Right atrium auricular region (tissue), 2 donors: ENCODE data around the gene SLC9A9. TPM values are rescaled to one million over a fixed set of nuclear protein-coding genes. Genes with fewer than 3 reads are reported as not detected.

Source experiments
- DNase-seq: peaks from one replicate; pipeline ENCODE4 v3.0.0-alpha.2; 2019; ENCODE audit warnings: low spot score
- H3K27ac ChIP-seq, 2 donors: fragments of 200-600 bp; sonication (generic); 1 replicate in 1 of 2; 2 replicates in 1 of 2; pipeline ENCODE4 v1.5.1; 2016 to 2019
- H3K27me3 ChIP-seq, 2 donors: fragments of 200-600 bp; sonication (generic); one replicate each; pipeline versions ENCODE4 v1.5.1 to v1.6.0; 2017 to 2019
- H3K36me3 ChIP-seq: fragments of 200-600 bp; sonication (generic); one replicate; pipeline ENCODE4 v1.5.1; 2016
- H3K4me1 ChIP-seq, 2 donors: fragments of 200-600 bp; sonication (generic); one replicate each; pipeline versions ENCODE4 v1.5.1 to v1.6.0; 2017 to 2019
- H3K4me3 ChIP-seq, 2 donors: fragments of 200-600 bp; sonication (generic); 1 replicate in 1 of 2; 2 replicates in 1 of 2; pipeline ENCODE4 v1.5.1; 2017 to 2019; ENCODE audit warnings: mild to moderate bottlenecking in 1 of 2, moderate library complexity in 1 of 2
- H3K9me3 ChIP-seq, 2 donors: fragments of 200-600 bp; sonication (generic); one replicate each; pipeline ENCODE4 v1.5.1; 2019
- total RNA-seq, 2 donors: library from RNA; depleted of rRNA; stranded (reverse); fragments of >200 nt; gene quantifications; one replicate each; pipeline ENCODE4 v1.1.0, GENCODE V29; 2016
- TF ChIP-seq, protein P1 (sequence below), 2 donors: fragments of 200-600 bp; sonication (generic); IDR thresholded peaks; one replicate each; pipeline ENCODE4 v1.5.1; 2019; ENCODE audit warnings: antibody characterized with exemption in 2 of 2

SLC9A9 gene
- total RNA-seq, 2 donors from 2014 or later = 3.1 to 4.2 TPM

DNA sequence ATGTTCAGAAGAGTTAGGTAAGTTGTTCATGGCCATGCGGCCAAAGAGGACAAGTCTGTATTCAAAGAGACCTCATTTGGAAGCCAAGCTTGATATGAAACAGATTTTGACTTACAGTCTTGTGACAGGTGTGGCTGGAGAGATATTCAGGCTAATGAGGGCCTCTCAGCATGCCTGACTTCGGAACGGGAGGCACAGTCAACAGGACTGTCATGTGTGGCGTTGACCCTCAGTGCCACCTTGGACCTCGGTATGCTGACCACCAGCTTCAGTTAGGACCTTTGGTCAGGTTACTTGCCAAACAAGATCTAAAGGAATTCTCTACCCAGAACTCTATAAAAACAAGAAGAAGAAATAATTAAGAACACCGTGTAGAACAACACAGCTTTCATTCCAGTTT is 604.6 kb downstream of the SLC9A9 start:
- H3K4me1 ChIP-seq = no peaks in the 10 kb centered on the region
- H3K9me3 ChIP-seq = no peaks in the 10 kb centered on the region
- H3K4me3 ChIP-seq = no peak overlapping the region
- TF ChIP-seq, protein P1, sequence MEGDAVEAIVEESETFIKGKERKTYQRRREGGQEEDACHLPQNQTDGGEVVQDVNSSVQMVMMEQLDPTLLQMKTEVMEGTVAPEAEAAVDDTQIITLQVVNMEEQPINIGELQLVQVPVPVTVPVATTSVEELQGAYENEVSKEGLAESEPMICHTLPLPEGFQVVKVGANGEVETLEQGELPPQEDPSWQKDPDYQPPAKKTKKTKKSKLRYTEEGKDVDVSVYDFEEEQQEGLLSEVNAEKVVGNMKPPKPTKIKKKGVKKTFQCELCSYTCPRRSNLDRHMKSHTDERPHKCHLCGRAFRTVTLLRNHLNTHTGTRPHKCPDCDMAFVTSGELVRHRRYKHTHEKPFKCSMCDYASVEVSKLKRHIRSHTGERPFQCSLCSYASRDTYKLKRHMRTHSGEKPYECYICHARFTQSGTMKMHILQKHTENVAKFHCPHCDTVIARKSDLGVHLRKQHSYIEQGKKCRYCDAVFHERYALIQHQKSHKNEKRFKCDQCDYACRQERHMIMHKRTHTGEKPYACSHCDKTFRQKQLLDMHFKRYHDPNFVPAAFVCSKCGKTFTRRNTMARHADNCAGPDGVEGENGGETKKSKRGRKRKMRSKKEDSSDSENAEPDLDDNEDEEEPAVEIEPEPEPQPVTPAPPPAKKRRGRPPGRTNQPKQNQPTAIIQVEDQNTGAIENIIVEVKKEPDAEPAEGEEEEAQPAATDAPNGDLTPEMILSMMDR (IDR thresholded peaks at IDR 0.05) = no peak
- no peaks in the 10 kb centered on the region for H3K27me3 ChIP-seq
- no peaks in the 10 kb centered on the region for H3K36me3 ChIP-seq
- H3K27ac ChIP-seq = no peak overlapping the region
- no peak for DNase-seq

DNA sequence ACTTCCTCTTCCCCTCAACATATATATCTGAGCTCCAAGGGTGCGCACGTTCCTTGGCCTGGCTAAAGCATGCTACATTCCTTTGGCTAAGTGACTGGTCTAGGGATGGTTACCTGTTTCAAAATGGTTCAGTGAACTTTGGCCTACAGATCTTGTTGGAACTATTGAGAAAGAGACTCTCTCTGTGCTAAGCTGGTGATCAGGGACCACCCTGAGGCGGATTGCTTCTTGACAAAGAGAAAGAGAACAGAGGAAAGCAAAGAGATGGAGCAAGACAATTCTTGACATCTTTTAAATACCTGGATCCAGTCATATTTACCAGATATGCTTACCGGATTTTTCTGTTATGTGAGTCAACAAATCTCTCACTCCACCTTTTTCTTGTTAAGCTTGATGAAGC is 605.6 kb downstream of the SLC9A9 start:
- no peak overlapping the region for H3K27ac ChIP-seq
- no peak for DNase-seq
- H3K9me3 ChIP-seq = no peaks in the 10 kb centered on the region
- H3K4me1 ChIP-seq = no peaks in the 10 kb centered on the region
- H3K27me3 ChIP-seq = no peaks in the 10 kb centered on the region
- H3K4me3 ChIP-seq = no peak overlapping the region
- no peaks in the 10 kb centered on the region for H3K36me3 ChIP-seq
- TF ChIP-seq, protein P1 (IDR thresholded peaks at IDR 0.05) = no peak

DNA sequence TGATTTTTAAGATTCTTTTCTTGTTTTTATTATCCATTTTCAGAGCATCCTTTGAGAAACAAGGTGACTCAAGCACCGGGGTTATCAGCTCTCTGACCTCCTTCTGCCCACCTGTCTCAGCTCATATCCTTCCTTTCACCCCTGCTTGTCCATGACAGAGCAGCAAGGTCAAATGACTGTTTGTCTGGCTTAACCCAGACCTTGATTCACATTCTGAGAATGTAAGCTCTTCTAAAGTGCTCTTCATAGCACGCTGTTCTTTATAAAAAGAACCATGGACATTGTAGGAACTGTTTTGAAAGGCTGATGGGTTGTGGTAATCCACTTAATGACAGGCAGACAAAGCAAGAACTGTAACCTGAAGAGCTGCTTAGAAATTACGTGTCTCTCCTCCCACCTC is 606.2 kb downstream of the SLC9A9 start:
- Histone ChIP-seq H3K27ac (no peak overlapping the region), H3K36me3 (no peaks in the 10 kb centered on the region), H3K4me3 (no peak overlapping the region), H3K27me3 (no peaks in the 10 kb centered on the region), H3K4me1 (no peaks in the 10 kb centered on the region), H3K9me3 (no peaks in the 10 kb centered on the region)
- TF ChIP-seq, protein P1 (IDR thresholded peaks at IDR 0.05) = no peak
- no peak for DNase-seq

DNA sequence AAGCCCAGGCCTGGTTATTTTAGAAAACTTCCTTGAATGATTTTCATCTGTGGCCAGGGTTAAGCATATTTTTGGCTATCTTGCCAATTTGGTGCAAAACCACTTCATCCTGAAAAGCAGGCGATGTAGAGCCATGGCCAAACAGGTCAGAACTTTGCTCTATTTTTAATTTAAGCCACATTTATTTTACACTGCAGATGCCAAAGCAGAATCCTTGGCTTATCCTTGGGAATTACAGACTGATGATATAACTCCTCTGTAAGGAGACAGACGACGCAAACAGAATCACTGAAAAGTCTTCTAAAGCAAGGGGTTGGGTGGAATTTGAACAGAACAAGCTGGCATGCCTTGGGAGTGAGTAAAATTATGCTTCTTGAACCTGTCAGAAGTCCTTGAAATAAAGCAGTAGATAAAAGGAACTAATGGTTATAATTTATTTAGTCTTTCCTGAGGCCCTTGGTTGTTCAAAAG is 606.8 kb downstream of the SLC9A9 start:
- no peaks in the 10 kb centered on the region for H3K36me3 ChIP-seq
- no peak for DNase-seq
- no peaks in the 10 kb centered on the region for H3K27me3 ChIP-seq
- no peaks in the 10 kb centered on the region for H3K4me1 ChIP-seq
- TF ChIP-seq, protein P1 (IDR thresholded peaks at IDR 0.05) = no peak
- H3K27ac ChIP-seq = no peak overlapping the region
- H3K9me3 ChIP-seq = peaks cover 0 to 3% of the 10 kb centered on the region in 2 donors
- H3K4me3 ChIP-seq = no peak overlapping the region

DNA sequence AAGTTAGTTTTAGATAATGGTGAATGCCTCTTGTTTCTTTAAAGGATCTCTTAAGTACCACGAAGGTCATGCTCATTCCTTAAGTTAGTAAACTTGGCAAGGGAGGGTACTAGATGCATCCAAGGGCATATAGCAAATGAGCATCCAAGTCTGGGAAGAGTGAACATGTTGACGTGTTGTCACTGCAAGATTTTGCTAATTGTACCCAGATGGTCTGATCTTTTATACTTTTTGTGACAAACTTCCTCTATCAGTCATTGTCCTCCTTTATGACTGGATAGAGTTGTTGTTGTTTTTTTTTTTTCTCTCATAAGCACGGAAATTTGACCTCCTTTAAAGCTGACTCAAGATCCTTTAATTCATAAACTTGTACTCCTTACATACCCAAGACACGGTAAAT is 607.4 kb downstream of the SLC9A9 start:
- H3K9me3 ChIP-seq = peaks cover 0 to 7% of the 10 kb centered on the region in 2 donors
- H3K27ac ChIP-seq = no peak overlapping the region
- no peak overlapping the region for H3K4me3 ChIP-seq
- H3K4me1 ChIP-seq = no peaks in the 10 kb centered on the region
- no peaks in the 10 kb centered on the region for H3K36me3 ChIP-seq
- H3K27me3 ChIP-seq = no peaks in the 10 kb centered on the region
- DNase-seq = no peak
- TF ChIP-seq, protein P1 (IDR thresholded peaks at IDR 0.05) = no peak

DNA sequence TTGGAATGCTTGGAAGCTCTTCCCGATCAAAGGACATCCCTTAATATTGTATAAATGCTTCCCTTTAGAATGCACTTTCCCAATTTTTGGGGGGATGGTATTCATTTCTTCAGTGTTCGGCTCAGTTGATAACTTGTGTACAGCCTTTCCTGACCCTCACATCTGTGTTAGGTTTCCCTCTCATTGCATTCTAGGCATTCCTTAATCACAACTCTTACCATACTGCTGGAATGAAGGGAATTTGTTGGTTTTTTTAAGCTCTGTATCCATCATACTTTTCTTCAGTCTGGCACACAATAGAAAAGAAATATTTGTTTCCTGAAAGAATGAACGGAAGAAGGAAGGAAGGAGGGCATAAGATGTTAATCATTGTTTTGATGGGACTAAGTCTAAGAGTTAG is 609.2 kb downstream of the SLC9A9 start:
- DNase-seq = no peak
- no peaks in the 10 kb centered on the region for H3K4me1 ChIP-seq
- H3K9me3 ChIP-seq = peaks cover 0 to 7% of the 10 kb centered on the region in 2 donors
- TF ChIP-seq, protein P1 (IDR thresholded peaks at IDR 0.05) = no peak
- no peaks in the 10 kb centered on the region for H3K27me3 ChIP-seq
- no peak overlapping the region for H3K4me3 ChIP-seq
- no peak overlapping the region for H3K27ac ChIP-seq
- H3K36me3 ChIP-seq = no peaks in the 10 kb centered on the region
